Esophagus muscularis mucosa (tissue), 4 donors: Measurements from ENCODE around the gene AGBL1.

ENCODE experiments used
- EP300 ChIP-seq: sonication (generic); formaldehyde crosslinking; IDR thresholded peaks from one replicate; pipeline ENCODE4 v1.6.1; 2017; ENCODE audit warnings: antibody characterized with exemption
- POLR2A ChIP-seq: fragments of 450-650 bp; IDR thresholded peaks from one replicate; pipeline ENCODE4 v1.6.1; 2017; ENCODE audit warnings: antibody characterized with exemption, moderate library complexity, mild to moderate bottlenecking, low read depth
- POLR2AphosphoS5 ChIP-seq, 2 donors: sonication (generic); formaldehyde crosslinking; IDR thresholded peaks; one replicate each; pipeline ENCODE4 v1.6.1; 2017; ENCODE audit warnings: antibody characterized with exemption in 2 of 2
- TF ChIP-seq, protein P1 (sequence below), 3 experiments: fragments of 200-600 bp in 2 of 3; fragments of 450-650 bp in 1 of 3; sonication (generic) in 2 of 3; IDR thresholded peaks; one replicate each; pipeline ENCODE4 v1.5.1; 2017 to 2019; ENCODE audit warnings: antibody characterized with exemption in 3 of 3, mild to moderate bottlenecking in 2 of 3, moderate library complexity in 1 of 3

DNA sequence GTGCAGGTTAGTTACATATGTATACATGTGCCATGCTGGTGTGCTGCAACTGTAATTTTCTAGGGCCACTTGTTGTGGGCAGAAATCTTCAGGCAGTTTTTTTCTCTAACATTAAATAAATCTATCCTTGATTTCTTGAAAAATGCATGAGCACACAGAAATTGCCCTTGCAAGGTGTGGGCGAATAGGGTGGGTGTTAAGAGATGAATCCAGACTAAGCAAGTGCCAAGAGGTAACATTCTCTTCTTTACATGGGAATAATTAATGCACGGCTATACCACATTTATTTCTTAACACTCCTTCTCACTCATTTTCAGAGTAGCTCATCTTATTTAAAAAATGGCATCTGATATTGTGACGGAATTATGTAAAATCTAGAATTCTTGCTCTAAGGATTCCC is 719.6 kb downstream of the AGBL1 start:
- TF ChIP-seq, protein P1, sequence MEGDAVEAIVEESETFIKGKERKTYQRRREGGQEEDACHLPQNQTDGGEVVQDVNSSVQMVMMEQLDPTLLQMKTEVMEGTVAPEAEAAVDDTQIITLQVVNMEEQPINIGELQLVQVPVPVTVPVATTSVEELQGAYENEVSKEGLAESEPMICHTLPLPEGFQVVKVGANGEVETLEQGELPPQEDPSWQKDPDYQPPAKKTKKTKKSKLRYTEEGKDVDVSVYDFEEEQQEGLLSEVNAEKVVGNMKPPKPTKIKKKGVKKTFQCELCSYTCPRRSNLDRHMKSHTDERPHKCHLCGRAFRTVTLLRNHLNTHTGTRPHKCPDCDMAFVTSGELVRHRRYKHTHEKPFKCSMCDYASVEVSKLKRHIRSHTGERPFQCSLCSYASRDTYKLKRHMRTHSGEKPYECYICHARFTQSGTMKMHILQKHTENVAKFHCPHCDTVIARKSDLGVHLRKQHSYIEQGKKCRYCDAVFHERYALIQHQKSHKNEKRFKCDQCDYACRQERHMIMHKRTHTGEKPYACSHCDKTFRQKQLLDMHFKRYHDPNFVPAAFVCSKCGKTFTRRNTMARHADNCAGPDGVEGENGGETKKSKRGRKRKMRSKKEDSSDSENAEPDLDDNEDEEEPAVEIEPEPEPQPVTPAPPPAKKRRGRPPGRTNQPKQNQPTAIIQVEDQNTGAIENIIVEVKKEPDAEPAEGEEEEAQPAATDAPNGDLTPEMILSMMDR (IDR thresholded peaks at IDR 0.05): no peak
- TF ChIP-seq POLR2AphosphoS5 (IDR thresholded peaks at IDR 0.05) (no peak), POLR2A (no peak), EP300 (no peak)
